SU-DHL-6 (cell line): ENCODE measurements around the gene IFITM2.

Experiments
- H2AFZ ChIP-seq: fragments of 200-600 bp; sonication (generic); 2 replicates; pipeline ENCODE4 v1.6.1; 2014; ENCODE audit warnings: low read depth, mild to moderate bottlenecking, moderate library complexity, mixed read lengths, antibody characterized with exemption, low read length; ENCODE audit not compliant: severe bottlenecking
- H3F3A ChIP-seq: fragments of 200-600 bp; shearing (Covaris generic); 2 replicates; pipeline ENCODE4 v1.6.0; 2016; ENCODE audit warnings: antibody characterized with exemption, mild to moderate bottlenecking; ENCODE audit not compliant: insufficient read depth
- H3K27ac ChIP-seq: fragments of 200-600 bp; sonication (generic); 2 replicates; pipeline ENCODE4 v1.5.1; 2016; ENCODE audit warnings: low read depth, mild to moderate bottlenecking, low read length, moderate library complexity, mixed read lengths
- H3K27me3 ChIP-seq: fragments of 200-600 bp; sonication (generic), shearing (Covaris generic); 2 replicates; pipeline ENCODE4 v1.6.0; 2014; ENCODE audit warnings: mild to moderate bottlenecking, low read length
- H3K36me3 ChIP-seq: fragments of 200-600 bp; sonication (generic); 2 replicates; pipeline ENCODE4 v1.6.1; 2014; ENCODE audit warnings: mild to moderate bottlenecking, low read length, mixed read lengths
- H3K4me2 ChIP-seq: fragments of 300-600, 200-600 bp; shearing (Covaris generic), sonication (generic); 2 replicates; pipeline ENCODE4 v1.6.0; 2014; ENCODE audit warnings: low read length, low read depth, mild to moderate bottlenecking; ENCODE audit not compliant: poor library complexity, severe bottlenecking
- H3K4me3 ChIP-seq: fragments of 200-600 bp; sonication (generic); 2 replicates; pipeline ENCODE4 v1.5.1; 2014; ENCODE audit warnings: antibody characterized with exemption, low read length, mild to moderate bottlenecking, mixed read lengths; ENCODE audit not compliant: insufficient read depth, poor library complexity, severe bottlenecking
- H3K79me2 ChIP-seq: fragments of 200-600 bp; sonication (generic); 2 replicates; pipeline ENCODE4 v1.6.1; 2014; ENCODE audit warnings: mild to moderate bottlenecking, low read length, moderate library complexity; ENCODE audit not compliant: insufficient read depth
- H3K9ac ChIP-seq: fragments of 200-600 bp; sonication (generic); 2 replicates; pipeline ENCODE4 v1.7.0; 2014; ENCODE audit warnings: mild to moderate bottlenecking, low read length
- H3K9me2 ChIP-seq: fragments of 200-600 bp; sonication (generic); replicated peaks from 2 replicates; pipeline ENCODE4 v1.6.1; 2014; ENCODE audit warnings: low read length; ENCODE audit not compliant: insufficient read depth
- H3K9me3 ChIP-seq: fragments of 200-600 bp; sonication (generic); 2 replicates; pipeline ENCODE4 v1.6.1; 2014; ENCODE audit warnings: low read length, mixed read lengths; ENCODE audit not compliant: insufficient read depth
- H4K20me1 ChIP-seq: fragments of 200-600 bp; sonication (generic); 2 replicates; pipeline ENCODE4 v1.6.1; 2014; ENCODE audit warnings: low read depth, mild to moderate bottlenecking, antibody characterized with exemption, low read length, moderate library complexity, mixed read lengths
- CTCF ChIP-seq: fragments of 200-600 bp; sonication (generic); IDR thresholded peaks from one replicate; pipeline ENCODE4 v1.5.1; 2017; ENCODE audit warnings: antibody characterized with exemption, mild to moderate bottlenecking, low read length, moderate library complexity; ENCODE audit not compliant: insufficient read depth, poor library complexity, severe bottlenecking
- EZH2phosphoT487 ChIP-seq: fragments of 200-600 bp; sonication (generic), shearing (Covaris generic); conservative IDR thresholded peaks from 2 replicates; pipeline ENCODE4 v1.6.1; 2018; ENCODE audit warnings: mild to moderate bottlenecking, antibody characterized with exemption, low read length, moderate library complexity, mixed read lengths

Gene IFITM2

GRCh38 chr11:289712-290620, 17.6 kb upstream of the IFITM2 start:
- Histone ChIP-seq H3K36me3 (no peaks in the 10 kb centered on the region), H3F3A (no peaks in the 10 kb centered on the region), H3K4me3 (peak overlapping the region; percentile 31), H3K9me2 (no peaks in the 10 kb centered on the region), H3K79me2 (no peaks in the 10 kb centered on the region), H3K27me3 (no peaks in the 10 kb centered on the region), H3K4me2 (peak overlapping the region; percentile 90), H2AFZ (no peak overlapping the region), H3K9me3 (no peaks in the 10 kb centered on the region), H3K27ac (no peak overlapping the region), H3K9ac (peak overlapping the region; percentile 61; the same call in 1 of the 2 replicates), H4K20me1 (no peaks in the 10 kb centered on the region)
- TF ChIP-seq CTCF, result no peak
- TF ChIP-seq EZH2phosphoT487, result no peak

- H3K4me2 ChIP-seq, result no peak overlapping the region
- H3K4me3 ChIP-seq, result no peak overlapping the region
- no peak overlapping the region for H3K9ac ChIP-seq
- H3K9me3 ChIP-seq, result no peaks in the 10 kb centered on the region
- no peaks in the 10 kb centered on the region for H3K36me3 ChIP-seq
- H3K9me2 ChIP-seq, result no peaks in the 10 kb centered on the region
- TF ChIP-seq CTCF (no peak), EZH2phosphoT487 (no peak)
- H4K20me1 ChIP-seq, result no peaks in the 10 kb centered on the region
- H3K27me3 ChIP-seq, result no peaks in the 10 kb centered on the region
- no peaks in the 10 kb centered on the region for H3F3A ChIP-seq
- H2AFZ ChIP-seq, result no peak overlapping the region
- no peaks in the 10 kb centered on the region for H3K79me2 ChIP-seq
- H3K27ac ChIP-seq, result no peak overlapping the region
These were observed 16.9 kb upstream of the IFITM2 start for GRCh38 chr11:290621-291231.

- H3K27ac ChIP-seq, result no peak overlapping the region
- no peak overlapping the region for H3K4me3 ChIP-seq
- no peak overlapping the region for H2AFZ ChIP-seq
- H3K9me2 ChIP-seq, result no peaks in the 10 kb centered on the region
- TF ChIP-seq CTCF (no peak), EZH2phosphoT487 (no peak)
- no peaks in the 10 kb centered on the region for H3K79me2 ChIP-seq
- H3K9ac ChIP-seq, result no peak overlapping the region
- no peaks in the 10 kb centered on the region for H3K36me3 ChIP-seq
- H3F3A ChIP-seq, result no peaks in the 10 kb centered on the region
- H3K4me2 ChIP-seq, result no peak overlapping the region
- no peaks in the 10 kb centered on the region for H4K20me1 ChIP-seq
- no peaks in the 10 kb centered on the region for H3K9me3 ChIP-seq
- H3K27me3 ChIP-seq, result no peaks in the 10 kb centered on the region
These were observed 16.1 kb upstream of the IFITM2 start for GRCh38 chr11:291281-292210.
